ENCODE results near the gene SRMS. TPM values are rescaled to one million over a fixed set of nuclear protein-coding genes. Genes with fewer than 3 reads are reported as not detected.

SRMS gene
- total RNA-seq, 3 donors from 2014 or later = not detected

- Mint-ChIP-seq H3K4me1 (ENCODE audit: low read depth) (peaks cover 13% of the 10 kb centered on the region), H3K9me3 (no peaks in the 10 kb centered on the region), H3K36me3 (ENCODE audit: insufficient read depth) (no peaks in the 10 kb centered on the region), H3K4me3 (no peak overlapping the region), H3K27me3 (ENCODE audit: low read depth) (no peaks in the 10 kb centered on the region)
- ATAC-seq (no peak), DNase-seq (peak; percentile 4)
These were observed 11.1 kb downstream of the SRMS start for GRCh38 chr20:63536241-63536977.

DNA sequence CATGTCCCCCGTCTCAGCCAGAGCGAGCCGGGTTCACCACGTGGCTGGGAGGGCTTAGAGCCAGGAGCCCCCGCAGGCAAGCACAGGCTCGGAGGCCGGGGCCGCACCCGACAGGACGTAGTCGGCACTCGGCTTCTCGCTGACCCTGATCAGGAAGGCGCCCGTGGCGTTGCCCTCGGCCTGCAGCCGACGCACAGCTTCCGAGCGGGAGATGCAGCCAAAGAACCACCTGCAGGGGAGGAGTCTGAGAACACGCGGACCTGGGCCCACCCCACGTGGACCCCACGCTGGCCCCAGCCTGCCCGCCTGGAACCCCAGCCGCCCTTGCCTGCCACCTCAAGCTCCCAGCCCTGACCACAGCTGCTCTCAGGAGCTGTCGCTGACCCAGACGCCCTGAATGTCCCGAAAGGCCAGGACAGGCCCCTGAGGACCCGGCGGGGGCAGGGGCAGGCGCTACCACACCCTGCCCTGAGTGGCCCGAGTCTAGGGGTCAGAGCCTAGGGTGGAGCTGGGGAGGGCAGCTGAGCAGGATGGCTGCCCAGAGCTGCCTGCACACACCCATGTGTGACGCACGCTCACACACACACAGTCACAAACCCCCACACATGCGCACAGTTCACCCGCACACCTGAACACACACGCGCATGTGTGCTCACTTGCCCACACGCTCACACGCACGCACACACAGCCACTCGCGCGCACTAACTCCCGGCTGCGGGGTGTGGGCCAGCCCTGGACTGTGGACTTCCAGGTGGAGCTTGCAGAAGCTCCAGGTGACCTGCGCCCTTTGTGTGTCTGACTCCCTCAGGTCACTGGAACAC lies 12.5 kb downstream of the SRMS start:
- peak; percentile 5 for DNase-seq
- Mint-ChIP-seq H3K27me3 (ENCODE audit: low read depth) (no peaks in the 10 kb centered on the region), H3K4me1 (ENCODE audit: low read depth) (peaks cover 12% of the 10 kb centered on the region), H3K4me3 (no peak overlapping the region), H3K9me3 (no peaks in the 10 kb centered on the region), H3K36me3 (ENCODE audit: insufficient read depth) (no peaks in the 10 kb centered on the region)
- no peak for ATAC-seq

DNA sequence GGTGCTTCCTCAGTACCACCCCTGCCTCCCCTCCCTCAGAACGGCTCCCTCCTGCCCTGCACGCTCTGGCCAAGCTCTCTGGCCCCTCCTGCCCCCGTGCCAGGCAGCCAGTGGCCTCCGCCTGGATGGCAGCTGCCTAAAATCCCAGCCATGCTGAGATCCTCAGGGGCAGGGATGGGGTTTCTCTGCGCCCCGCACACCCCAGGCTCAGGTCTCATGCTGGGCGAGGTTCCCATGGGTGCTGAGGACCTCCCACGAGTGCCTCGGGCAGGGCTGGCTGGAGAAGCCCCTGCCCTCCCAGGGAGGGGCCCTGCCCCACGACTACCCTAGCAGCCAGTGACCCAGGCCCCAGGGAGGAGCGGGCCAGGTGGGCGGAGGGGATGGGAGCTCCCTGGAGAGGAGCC lies 13.1 kb downstream of the SRMS start:
- Mint-ChIP-seq H3K36me3 (ENCODE audit: insufficient read depth) (no peaks in the 10 kb centered on the region), H3K27me3 (ENCODE audit: low read depth) (no peaks in the 10 kb centered on the region), H3K9me3 (no peaks in the 10 kb centered on the region), H3K4me3 (no peak overlapping the region), H3K4me1 (ENCODE audit: low read depth) (peaks cover 11% of the 10 kb centered on the region)
- DNase-seq (no peak), ATAC-seq (no peak)

DNA sequence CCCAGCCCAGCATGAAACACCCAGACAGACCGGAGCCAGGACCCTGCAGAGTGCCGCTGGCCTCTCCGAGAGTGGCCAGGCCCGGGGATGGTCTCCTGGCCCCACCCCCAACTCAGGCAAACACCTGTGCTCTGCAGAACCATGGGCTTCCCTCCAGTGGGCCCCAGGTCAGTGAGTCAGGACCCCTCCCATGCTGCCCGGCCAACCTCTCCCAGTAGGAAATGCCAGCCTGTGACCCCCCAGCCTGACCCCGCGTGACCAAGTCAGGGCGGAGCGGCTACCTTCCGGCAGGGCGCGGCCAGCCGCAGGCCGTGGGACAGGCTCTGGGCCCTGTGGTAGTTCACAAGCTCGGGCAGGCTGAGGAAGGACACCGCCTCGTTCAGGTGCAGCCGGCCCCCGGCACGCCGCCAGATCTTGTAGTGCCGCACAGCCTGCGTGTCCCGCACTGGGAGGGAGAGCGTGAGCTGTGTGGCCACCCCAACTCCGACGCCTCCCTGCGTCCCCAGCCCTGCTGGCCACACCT lies 13.6 kb downstream of the SRMS start:
- H3K9me3 Mint-ChIP-seq = no peaks in the 10 kb centered on the region
- no peak overlapping the region for H3K4me3 Mint-ChIP-seq
- H3K36me3 Mint-ChIP-seq (ENCODE audit: insufficient read depth) = no peaks in the 10 kb centered on the region
- no peak for ATAC-seq
- DNase-seq = no peak
- H3K4me1 Mint-ChIP-seq (ENCODE audit: low read depth) = peaks cover 9% of the 10 kb centered on the region
- H3K27me3 Mint-ChIP-seq (ENCODE audit: low read depth) = no peaks in the 10 kb centered on the region

DNA sequence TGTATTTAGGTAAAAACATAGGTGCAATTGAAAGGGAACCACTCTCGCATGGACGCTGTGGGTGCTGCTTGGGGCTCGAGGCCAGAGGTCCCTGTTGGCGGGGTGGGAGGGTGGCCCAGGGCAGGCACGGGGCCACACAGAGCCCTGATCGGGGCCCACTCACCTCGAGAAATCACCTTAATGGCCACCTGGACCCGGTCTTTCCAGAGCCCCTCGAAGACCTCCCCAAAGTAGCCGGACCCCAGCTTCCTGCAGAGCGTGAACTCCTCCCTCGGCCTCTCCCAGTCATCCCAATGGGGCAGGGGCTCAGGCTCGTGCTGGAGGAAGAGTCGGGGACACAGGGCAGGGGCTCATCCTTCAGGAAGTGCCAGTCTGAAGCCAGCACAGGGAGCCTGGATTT lies 14.2 kb downstream of the SRMS start:
- Mint-ChIP-seq H3K4me1 (ENCODE audit: low read depth) (peaks cover 8% of the 10 kb centered on the region), H3K36me3 (ENCODE audit: insufficient read depth) (no peaks in the 10 kb centered on the region), H3K4me3 (no peak overlapping the region), H3K9me3 (no peaks in the 10 kb centered on the region), H3K27me3 (ENCODE audit: low read depth) (no peaks in the 10 kb centered on the region)
- ATAC-seq (no peak), DNase-seq (no peak)

DNA sequence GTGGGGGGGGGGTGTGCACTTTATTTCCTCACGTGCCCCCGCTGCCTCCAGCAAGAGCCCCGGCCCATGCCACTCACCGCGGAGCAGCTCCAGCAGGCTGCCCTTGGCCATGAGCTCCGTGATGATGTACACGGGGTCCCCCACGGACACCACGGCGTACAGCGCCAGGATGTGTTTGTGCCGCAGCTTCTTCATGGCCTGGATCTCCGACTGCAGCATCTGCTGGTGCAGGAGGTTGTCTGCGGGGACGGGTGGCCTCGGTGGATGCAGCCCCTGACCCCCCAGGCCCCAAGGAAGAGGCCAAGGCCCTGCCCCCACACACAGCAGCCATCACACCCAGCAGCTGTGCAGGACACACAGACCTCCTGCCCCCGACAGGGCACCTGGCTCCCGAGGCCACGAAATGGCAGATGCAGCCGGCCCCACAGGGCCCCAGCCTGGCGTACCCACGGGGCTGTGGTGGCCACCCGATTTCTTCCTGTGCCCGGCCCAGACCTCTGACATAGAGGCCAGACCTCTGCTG lies 15.0 kb downstream of the SRMS start:
- ATAC-seq (no peak), DNase-seq (no peak)
- Mint-ChIP-seq H3K36me3 (ENCODE audit: insufficient read depth) (no peaks in the 10 kb centered on the region), H3K27me3 (ENCODE audit: low read depth) (no peaks in the 10 kb centered on the region), H3K4me3 (no peak overlapping the region), H3K4me1 (ENCODE audit: low read depth) (peaks cover 7% of the 10 kb centered on the region), H3K9me3 (no peaks in the 10 kb centered on the region)

GRCh38 chr20:63531686-63532448 lies 15.7 kb downstream of the SRMS start:
- no peaks in the 10 kb centered on the region for H3K9me3 Mint-ChIP-seq
- no peaks in the 10 kb centered on the region for H3K36me3 Mint-ChIP-seq (ENCODE audit: insufficient read depth)
- no peaks in the 10 kb centered on the region for H3K27me3 Mint-ChIP-seq (ENCODE audit: low read depth)
- no peak for ATAC-seq
- H3K4me3 Mint-ChIP-seq = no peak overlapping the region
- peaks cover 4% of the 10 kb centered on the region for H3K4me1 Mint-ChIP-seq (ENCODE audit: low read depth)
- no peak for DNase-seq

DNA sequence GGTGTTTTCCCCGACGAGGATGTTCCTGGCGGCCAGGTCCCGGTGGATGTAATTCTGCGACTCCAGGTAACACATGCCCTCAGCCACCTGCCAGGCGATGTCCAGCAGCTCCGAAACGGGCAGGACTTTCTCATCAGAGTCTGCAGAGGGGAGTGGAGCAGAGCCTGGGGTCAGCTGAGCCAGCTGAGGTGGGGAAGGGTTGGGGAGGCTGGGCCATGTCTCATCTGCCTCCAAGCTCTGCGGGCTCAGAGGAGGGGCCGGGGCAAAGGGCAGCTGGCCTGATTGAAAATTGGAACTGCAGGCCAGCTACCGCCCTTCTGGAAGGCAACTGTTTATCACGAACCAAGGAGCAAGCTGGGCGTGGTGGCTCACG lies 16.8 kb downstream of the SRMS start:
- no peaks in the 10 kb centered on the region for H3K36me3 Mint-ChIP-seq (ENCODE audit: insufficient read depth)
- H3K9me3 Mint-ChIP-seq = no peaks in the 10 kb centered on the region
- no peaks in the 10 kb centered on the region for H3K27me3 Mint-ChIP-seq (ENCODE audit: low read depth)
- ATAC-seq = no peak
- H3K4me1 Mint-ChIP-seq (ENCODE audit: low read depth) = peaks cover 2% of the 10 kb centered on the region
- H3K4me3 Mint-ChIP-seq = no peak overlapping the region
- no peak for DNase-seq

DNA sequence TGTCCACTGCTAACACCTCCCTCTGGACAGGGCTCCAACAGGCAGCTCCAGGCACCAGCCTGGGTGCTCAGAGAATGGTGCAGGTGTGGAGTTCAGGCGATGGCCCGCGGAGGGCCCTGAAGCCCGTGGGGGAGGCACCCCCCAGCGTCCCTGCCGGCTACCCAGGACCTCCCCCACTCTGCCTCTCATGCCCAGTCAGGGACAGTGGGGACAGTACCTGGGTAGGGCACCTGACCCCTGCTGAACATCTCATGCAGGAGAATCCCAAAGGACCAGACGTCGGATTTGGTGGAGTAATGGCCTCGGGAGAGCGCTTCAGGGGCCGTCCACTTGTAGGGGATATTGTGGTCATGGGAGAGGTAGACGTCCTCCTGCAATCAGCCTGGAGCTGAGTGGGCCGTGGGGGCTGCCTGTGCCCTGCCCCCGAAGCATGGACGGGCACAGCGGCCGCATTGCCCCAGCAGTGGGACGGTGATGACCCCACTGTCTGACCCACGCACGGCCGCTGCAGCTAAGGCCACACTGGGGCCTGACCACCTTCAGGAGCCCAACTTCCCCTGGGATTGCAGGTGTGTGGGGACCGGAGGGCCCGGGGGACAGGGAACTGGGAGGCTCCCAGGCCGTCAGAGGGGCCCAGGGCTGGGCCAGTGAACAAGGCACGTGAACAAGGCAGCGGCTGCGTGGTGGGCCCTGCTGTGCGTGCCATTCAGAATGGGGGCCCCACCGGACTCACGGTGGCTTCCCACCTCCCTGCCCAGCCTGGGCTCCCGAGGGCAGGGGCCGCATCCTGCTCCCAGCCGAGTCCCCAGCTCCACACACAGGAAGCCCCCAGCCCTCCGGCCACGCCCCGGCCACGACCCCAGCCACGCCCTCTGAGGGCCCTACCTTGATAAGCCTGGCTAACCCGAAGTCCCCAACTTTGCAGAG lies 17.4 kb downstream of the SRMS start:
- no peak overlapping the region for H3K4me3 Mint-ChIP-seq
- ATAC-seq (no peak), DNase-seq (no peak)
- no peaks in the 10 kb centered on the region for H3K9me3 Mint-ChIP-seq
- H3K36me3 Mint-ChIP-seq (ENCODE audit: insufficient read depth) = no peaks in the 10 kb centered on the region
- no peaks in the 10 kb centered on the region for H3K27me3 Mint-ChIP-seq (ENCODE audit: low read depth)
- H3K4me1 Mint-ChIP-seq (ENCODE audit: low read depth) = peaks cover 2% of the 10 kb centered on the region

DNA sequence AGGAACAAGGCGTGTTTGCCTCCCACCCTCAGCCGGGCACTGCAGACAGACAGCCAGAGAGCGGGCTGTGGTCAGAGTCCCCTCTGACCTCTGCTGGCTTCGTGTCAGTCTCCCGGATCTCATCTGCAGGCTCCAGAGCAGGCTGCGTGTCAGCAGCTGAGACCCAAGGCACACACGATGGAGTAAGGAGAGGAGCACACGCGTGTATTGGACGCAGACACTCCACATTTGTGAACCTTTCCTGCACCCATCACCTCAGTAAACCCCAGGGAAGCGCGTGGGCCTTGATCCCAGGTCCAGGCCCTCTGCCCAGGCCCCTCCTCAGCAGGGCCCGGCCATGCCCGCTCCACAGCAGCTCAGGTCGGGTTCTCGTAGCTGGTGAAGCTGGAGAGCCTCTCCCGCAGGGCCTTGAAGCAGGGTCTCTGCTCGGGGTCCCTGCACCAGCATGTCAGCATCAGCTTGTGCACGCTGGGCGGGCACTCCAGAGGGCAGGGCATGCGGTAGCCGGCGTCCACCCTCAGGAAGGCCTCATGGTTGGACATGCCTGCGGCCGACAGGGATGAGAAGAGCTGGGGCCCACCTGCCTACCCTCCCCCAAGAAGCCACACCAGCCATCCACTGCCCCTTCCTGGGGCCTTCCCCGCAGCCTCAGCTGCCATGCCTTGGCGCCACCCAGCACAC lies 18.2 kb downstream of the SRMS start:
- Mint-ChIP-seq H3K36me3 (ENCODE audit: insufficient read depth) (no peaks in the 10 kb centered on the region), H3K27me3 (ENCODE audit: low read depth) (no peaks in the 10 kb centered on the region), H3K9me3 (no peaks in the 10 kb centered on the region), H3K4me1 (ENCODE audit: low read depth) (peaks cover 4% of the 10 kb centered on the region), H3K4me3 (no peak overlapping the region)
- no peak for DNase-seq
- ATAC-seq = no peak

DNA sequence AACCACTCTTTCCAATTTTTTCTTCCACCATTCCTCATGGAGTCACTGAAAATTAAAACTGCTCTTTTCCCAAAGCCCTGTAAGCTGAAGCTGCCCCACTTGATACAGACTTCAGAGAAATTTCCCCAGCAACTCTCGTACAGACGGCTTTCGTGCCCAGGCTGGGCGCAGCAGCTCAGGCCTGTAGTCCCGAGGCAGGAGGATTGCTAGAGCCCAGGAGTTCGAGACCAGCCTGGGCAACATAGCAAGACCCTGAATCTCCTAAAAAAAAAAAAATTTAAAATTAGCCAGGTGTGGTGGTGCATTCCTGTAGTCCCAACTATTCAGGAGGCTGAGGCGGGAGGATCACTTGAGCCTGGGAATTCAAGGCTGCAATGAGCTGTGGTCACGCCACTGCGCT lies 20.4 kb downstream of the SRMS start:
- Mint-ChIP-seq H3K27me3 (ENCODE audit: low read depth) (no peaks in the 10 kb centered on the region), H3K4me1 (ENCODE audit: low read depth) (peaks cover 10% of the 10 kb centered on the region), H3K4me3 (no peak overlapping the region)

DNA sequence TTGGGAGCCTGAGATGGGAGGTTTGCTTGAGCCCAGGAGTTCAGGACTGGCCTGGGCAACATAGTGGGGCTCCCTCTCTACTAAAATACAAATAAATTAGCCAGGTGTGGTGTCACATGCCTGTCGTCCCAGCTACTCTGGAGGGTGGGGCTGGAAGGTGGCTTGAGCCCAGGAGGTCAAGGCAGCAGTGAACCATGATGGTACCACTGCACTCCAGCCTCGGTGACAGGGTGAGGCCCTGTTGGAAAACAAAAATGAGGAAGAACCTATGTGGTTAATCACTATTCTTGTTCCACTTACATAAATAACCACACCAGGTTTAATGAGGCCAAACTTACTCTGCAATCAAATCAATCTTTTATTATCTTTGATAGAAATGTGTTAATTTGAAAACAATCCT lies 21.6 kb downstream of the SRMS start:
- H3K4me3 Mint-ChIP-seq = no peak overlapping the region
- DNase-seq (no peak), ATAC-seq (no peak)
- peaks cover 11% of the 10 kb centered on the region for H3K4me1 Mint-ChIP-seq (ENCODE audit: low read depth)
- no peaks in the 10 kb centered on the region for H3K9me3 Mint-ChIP-seq
- no peaks in the 10 kb centered on the region for H3K27me3 Mint-ChIP-seq (ENCODE audit: low read depth)
- H3K36me3 Mint-ChIP-seq (ENCODE audit: insufficient read depth) = peaks cover 7% of the 10 kb centered on the region

More for the DNA sequence above, 20.4 kb downstream of the SRMS start:
- ATAC-seq (no peak), DNase-seq (no peak)
- Mint-ChIP-seq H3K9me3 (no peaks in the 10 kb centered on the region), H3K36me3 (ENCODE audit: insufficient read depth) (peaks cover 7% of the 10 kb centered on the region)

DNA sequence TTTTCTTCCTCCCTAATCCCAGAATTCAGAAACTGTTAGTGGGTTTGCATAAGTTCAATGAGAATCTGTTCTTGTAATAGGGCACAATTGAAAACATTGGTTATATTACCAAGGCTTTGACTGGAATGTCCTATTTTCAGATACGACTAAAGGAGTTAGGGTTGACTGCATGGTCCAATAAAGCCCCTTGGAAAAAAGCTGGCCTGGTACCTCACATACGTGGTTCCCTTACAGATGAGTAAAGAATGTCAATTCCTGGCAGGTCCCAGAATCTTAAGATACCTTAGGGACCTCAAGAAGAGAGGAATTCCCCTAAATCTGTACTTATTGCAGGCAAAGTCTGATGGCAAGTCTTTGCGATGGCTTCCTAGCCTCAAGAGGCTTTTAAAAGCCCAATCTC lies 22.4 kb downstream of the SRMS start:
- no peak for DNase-seq
- no peaks in the 10 kb centered on the region for H3K9me3 Mint-ChIP-seq
- no peaks in the 10 kb centered on the region for H3K27me3 Mint-ChIP-seq (ENCODE audit: low read depth)
- peaks cover 7% of the 10 kb centered on the region for H3K36me3 Mint-ChIP-seq (ENCODE audit: insufficient read depth)
- H3K4me1 Mint-ChIP-seq (ENCODE audit: low read depth) = peaks cover 11% of the 10 kb centered on the region
- ATAC-seq = no peak
- H3K4me3 Mint-ChIP-seq = no peak overlapping the region
